GM19240 (cell line): ENCODE measurements around the gene OGFOD3.
"Not testable (repeated sequence)": the region's sequence is repeated elsewhere in the genome, so short reads cannot be mapped to it uniquely, and the experiment has no call there.

ENCODE experiments used
- DNase-seq: peaks from one replicate; pipeline ENCODE4 v3.0.0; 2011; ENCODE audit warnings: low spot score; ENCODE audit not compliant: insufficient read length

Gene OGFOD3

GRCh38 chr17:82434216-82434565 lies 15.8 kb upstream of the OGFOD3 start:
- DNase-seq = no peak

GRCh38 chr17:82433560-82434215 lies 15.3 kb upstream of the OGFOD3 start:
- no peak for DNase-seq

GRCh38 chr17:82432017-82432416 lies 13.6 kb upstream of the OGFOD3 start:
- no peak for DNase-seq

DNA sequence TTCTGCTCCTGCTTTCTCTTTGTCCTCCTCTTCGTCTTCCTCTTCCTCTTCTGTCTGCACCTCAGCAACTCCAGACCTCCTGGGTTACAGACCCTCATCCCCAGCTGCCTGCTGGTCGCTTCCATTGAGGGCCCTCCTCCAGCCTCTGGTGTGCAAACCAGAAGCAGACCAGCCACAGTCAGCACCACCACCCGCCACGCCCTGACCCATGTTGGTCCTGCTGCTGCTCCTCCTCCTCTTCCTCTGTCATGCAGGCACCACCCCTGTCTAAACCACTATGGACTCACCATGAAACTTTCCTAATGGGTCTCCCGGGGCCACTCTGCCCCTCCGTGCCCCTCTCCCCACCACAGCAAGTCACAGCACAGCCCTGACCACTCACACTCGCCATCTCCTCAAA lies 11.4 kb upstream of the OGFOD3 start:
- no peak for DNase-seq

DNA sequence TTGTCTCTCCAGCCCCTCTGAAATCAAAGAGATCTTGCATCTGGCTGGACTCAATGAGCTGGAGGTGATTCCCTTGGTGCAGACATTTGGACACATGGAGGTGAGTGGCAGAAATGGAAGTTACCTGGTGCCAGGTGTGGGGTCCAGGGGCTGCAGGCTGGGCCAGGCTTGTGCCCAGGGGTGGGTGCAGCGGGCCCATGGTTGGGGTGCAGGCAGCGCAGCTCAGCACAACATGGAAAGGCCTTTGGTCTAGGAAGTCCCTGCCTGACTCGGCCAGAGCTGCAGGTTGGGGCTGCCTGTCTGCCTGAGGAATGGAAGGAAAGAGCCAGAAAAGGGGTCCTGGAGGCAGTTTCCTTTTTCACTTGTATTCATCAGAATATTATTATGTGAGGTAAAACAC lies 10.2 kb upstream of the OGFOD3 start:
- no peak for DNase-seq

DNA sequence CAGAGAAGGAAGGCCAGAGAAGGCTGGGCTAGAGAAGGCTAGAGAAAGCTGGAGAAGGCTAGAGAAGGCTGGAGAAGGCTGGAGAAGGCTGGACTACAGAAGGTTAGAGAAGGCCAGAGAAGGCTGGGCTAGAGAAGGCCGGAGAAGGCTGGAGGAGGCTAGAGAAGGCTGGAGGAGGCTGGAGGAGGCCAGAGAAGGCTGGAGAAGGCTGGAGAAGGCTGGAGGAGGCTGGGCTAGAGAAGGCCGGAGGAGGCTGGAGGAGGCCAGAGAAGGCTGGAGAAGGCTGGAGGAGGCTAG lies 6.4 kb upstream of the OGFOD3 start:
- no peak for DNase-seq

DNA sequence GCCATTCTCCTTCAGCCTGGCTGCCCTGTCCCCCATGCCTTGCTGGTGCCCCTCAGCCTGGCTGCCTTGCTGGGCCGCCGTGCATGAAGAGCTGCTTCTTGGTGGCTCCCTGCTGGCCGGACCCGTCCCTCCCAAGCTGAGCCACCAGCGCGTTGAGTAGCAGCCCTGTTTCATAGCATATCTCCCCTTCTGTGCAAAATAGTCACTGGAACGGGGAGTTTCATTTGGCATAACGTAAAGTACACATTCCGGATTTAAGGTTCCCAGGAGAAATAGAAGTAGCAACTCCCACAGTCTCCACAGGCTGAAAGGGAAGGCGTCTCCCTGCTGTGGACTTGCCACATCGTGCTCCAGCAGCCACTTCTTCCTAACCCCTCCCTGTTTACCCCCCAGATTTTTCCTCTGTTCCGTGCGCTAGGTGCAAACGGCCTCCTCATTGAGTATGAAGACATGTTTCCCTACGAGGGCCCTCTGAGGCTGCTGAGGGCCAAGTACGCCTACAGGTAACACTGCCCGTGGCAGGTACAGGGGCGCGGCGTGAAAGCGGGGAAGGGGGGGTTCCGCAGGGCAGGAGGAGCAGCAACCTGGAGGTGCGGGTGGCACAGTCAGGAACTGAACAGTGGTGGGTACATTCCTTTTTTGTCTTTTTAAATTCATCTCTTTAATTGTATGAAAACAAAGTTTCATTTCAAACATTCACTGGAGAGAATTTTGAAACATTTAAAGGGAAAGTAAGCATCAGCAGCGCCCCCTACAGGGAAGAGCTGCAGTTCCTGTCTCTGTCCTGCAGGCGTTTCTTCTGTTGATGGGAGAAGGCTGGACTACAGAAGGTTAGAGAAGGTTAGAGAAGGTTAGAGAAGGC lies 5.8 kb upstream of the OGFOD3 start:
- DNase-seq = no peak

GRCh38 chr17:82419540-82419939 lies 1.2 kb upstream of the OGFOD3 start:
- DNase-seq = no peak

GRCh38 chr17:82416771-82417170 lies 1.6 kb downstream of the OGFOD3 start:
- no peak for DNase-seq

DNA sequence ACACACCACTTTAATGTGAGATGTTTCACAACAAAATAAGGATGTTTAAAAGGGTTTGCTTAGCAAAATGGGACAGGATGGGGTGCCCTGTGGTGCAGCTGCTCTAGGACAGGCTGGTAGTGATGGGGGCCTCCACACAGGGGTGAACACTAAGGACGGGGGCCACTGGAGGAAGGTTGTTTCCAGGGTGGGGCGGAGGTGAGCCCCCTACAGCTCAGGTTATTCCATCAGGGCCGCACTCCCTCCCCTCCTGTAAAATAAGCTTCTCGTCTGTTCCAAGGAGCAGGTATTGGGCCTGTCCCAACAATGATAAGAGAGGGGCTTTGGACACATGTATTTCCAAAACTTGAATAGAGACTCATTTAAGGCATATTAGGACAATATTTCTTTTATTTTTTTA lies 2.1 kb downstream of the OGFOD3 start:
- DNase-seq = no peak

DNA sequence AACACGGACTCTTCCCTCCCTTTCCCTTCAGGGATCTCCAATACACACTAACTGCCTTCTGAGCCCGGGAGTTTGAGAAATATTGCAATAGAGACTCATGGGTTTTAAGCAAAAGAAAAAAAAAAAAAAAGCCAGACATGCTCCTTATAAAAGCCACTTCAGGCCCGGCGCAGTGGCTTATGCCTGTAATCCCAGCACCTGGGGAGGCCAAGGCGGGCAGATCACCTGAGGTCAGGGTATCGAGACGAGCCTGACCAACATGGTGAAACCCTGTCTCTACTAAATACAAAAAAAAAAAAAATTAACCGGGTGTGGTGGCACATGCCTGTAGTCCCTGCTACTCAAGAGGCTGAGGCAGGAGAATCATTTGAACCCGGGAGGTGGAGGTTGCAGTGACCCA lies 2.6 kb downstream of the OGFOD3 start:
- no peak for DNase-seq

- no peak for DNase-seq
Measured at GRCh38 chr17:82415336-82415735, 3.0 kb downstream of the OGFOD3 start.

GRCh38 chr17:82414548-82415281 lies 3.7 kb downstream of the OGFOD3 start:
- peak; percentile 79 for DNase-seq

- no peak for DNase-seq
Measured at GRCh38 chr17:82412535-82413520, 5.6 kb downstream of the OGFOD3 start.

DNA sequence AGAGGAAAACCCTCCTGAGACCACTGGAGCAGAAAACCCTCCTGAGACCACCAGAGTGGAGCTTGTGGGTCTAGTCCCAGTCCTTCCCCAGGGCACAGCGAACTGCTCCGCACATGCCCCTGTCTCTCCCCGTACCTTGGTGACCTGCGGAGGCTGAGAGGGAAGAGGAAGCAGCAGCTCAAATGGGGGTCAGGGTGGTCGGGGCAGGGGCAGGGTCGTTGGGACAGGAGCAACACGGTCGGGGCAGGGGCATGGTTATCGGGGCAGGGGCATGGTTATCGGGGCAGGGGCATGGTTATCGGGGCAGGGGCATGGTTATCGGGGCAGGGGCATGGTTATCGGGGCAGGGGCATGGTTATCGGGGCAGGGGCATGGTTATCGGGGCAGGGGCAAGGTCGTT lies 6.3 kb downstream of the OGFOD3 start:
- DNase-seq = not testable (repeated sequence)

DNA sequence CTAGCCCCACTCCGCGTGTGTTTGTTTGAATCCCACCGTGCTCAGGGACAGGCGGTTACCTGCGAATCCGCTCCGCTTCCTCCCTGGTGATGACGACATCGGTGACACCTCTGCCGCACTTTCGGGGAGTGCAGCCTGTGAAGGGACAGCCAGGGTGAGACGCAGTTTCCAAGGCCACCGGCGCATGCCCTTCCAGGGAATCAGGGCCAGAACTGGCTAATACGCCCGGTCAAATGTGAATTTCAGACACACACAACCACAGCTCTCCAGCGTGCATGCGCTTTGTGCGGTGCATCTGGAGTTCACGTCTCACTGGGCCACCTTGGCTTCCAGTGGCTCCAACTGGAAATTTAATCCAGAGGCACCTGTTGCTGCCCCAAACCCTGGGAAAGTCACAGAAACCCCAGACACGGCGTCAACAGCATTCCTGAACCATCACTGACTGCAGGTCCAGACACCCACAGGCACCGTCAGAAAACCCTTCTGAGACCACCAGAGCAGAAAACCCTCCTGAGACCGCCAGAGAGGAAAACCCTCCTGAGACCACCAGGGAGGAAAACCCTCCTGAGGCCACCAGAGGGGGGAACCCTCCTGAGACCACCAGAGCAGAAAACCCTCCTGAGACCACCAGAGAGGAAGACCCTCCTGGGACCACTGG lies 6.9 kb downstream of the OGFOD3 start:
- DNase-seq = no peak

GRCh38 chr17:82410014-82410716 lies 8.2 kb downstream of the OGFOD3 start:
- DNase-seq = no peak

GRCh38 chr17:82408938-82409318 lies 9.5 kb downstream of the OGFOD3 start:
- no peak for DNase-seq

DNA sequence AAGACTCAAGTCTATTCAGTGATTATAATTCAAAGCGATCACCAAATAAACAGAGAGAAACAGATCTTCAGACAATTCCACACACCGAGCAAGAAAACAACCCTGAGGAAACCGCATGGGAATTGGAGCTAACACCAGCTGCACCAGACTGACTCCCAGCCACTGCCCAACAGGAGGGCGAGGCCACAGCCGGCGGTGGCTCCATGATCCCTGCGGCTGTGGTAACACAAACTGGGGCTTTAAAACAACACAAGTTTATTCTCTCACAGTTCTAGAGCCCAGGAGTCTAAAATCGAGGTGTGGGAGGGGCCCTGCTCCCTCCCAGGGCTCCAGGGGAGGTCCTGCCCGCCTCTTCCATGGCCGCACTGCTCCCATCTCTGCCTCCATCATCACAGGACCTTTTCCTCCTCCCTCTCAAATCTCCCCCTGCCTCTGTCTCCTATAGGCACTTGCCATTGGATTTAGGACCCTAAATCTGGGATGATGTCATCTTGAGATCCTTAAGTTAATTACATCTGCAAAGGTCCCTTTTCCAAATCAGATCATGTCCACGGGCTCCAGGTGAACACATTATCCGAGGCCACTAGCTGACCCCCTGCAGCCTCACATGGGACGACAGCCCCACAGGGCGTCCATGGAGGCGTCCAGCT lies 10.0 kb downstream of the OGFOD3 start:
- DNase-seq = no peak

GRCh38 chr17:82407255-82407654 lies 11.1 kb downstream of the OGFOD3 start:
- no peak for DNase-seq
